Neural cell (in vitro differentiated cells): ENCODE measurements around the gene ASPRV1. TPM values are rescaled to one million over a fixed set of nuclear protein-coding genes. Genes with fewer than 3 reads are reported as not detected.
"Not testable (repeated sequence)": the region's sequence is repeated elsewhere in the genome, so short reads cannot be mapped to it uniquely, and the experiment has no call there.

ENCODE experiments used
- H2AFZ ChIP-seq: fragments of 200-600, 300-800 bp; sonication (generic), shearing (Covaris generic); 2 replicates; pipeline ENCODE4 v1.6.0; 2014; ENCODE audit warnings: low read depth, mild to moderate bottlenecking, antibody characterized with exemption, low read length, moderate library complexity
- H3F3A ChIP-seq: fragments of 200-600 bp; shearing (Covaris generic); 2 replicates; pipeline ENCODE4 v1.6.1; 2016; ENCODE audit warnings: mild to moderate bottlenecking, moderate library complexity, mixed read lengths, antibody characterized with exemption, low read length; ENCODE audit not compliant: insufficient read depth, poor library complexity, severe bottlenecking
- H3K27ac ChIP-seq: fragments of 200-600, 300-800 bp; sonication (generic), shearing (Covaris generic); 2 replicates; pipeline ENCODE4 v1.5.1; 2014; ENCODE audit warnings: mild to moderate bottlenecking, low read length, moderate library complexity
- H3K27me3 ChIP-seq: fragments of 300-800, 200-600 bp; sonication (generic), shearing (Covaris generic); 2 replicates; pipeline ENCODE4 v1.6.0; 2014; ENCODE audit warnings: mild to moderate bottlenecking, low read depth, low read length, moderate library complexity; ENCODE audit not compliant: insufficient read depth
- H3K36me3 ChIP-seq: fragments of 300-800, 200-600 bp; sonication (generic), shearing (Covaris generic); 2 replicates; pipeline ENCODE4 v1.5.1; 2014; ENCODE audit warnings: mild to moderate bottlenecking, antibody characterized with exemption, low read length, moderate library complexity; ENCODE audit not compliant: insufficient read depth
- H3K4me2 ChIP-seq: fragments of 300-800, 200-600 bp; sonication (generic), shearing (Covaris generic); 2 replicates; pipeline ENCODE4 v1.6.0; 2014; ENCODE audit warnings: mild to moderate bottlenecking, low read length
- H3K4me3 ChIP-seq: fragments of 300-800, 200-600 bp; sonication (generic), shearing (Covaris generic); 2 replicates; pipeline ENCODE4 v1.5.1; 2014; ENCODE audit warnings: mild to moderate bottlenecking, low read length, moderate library complexity
- H3K79me2 ChIP-seq: fragments of 200-600 bp; shearing (Covaris generic); replicated peaks from 2 replicates; pipeline ENCODE4 v1.6.0; 2014; ENCODE audit warnings: mild to moderate bottlenecking, low read length, moderate library complexity; ENCODE audit not compliant: insufficient read depth
- H3K9ac ChIP-seq: fragments of 300-800, 200-600 bp; sonication (generic), shearing (Covaris generic); 2 replicates; pipeline ENCODE4 v1.6.1; 2016; ENCODE audit warnings: mild to moderate bottlenecking, low read length, mixed read lengths
- H3K9me2 ChIP-seq: fragments of 200-600 bp; shearing (Covaris generic); 2 replicates; pipeline ENCODE4 v1.6.1; 2016; ENCODE audit warnings: mild to moderate bottlenecking, low read length, mixed read lengths; ENCODE audit not compliant: insufficient read depth
- H3K9me3 ChIP-seq: fragments of 200-600, 300-800 bp; sonication (generic), shearing (Covaris generic); 2 replicates; pipeline ENCODE4 v1.6.1; 2016; ENCODE audit warnings: mild to moderate bottlenecking, mixed run types, low read length, moderate library complexity, mixed read lengths
- H4K20me1 ChIP-seq: fragments of 200-600 bp; shearing (Covaris generic); 2 replicates; pipeline ENCODE4 v1.6.1; 2016; ENCODE audit warnings: mild to moderate bottlenecking, mixed run types; ENCODE audit not compliant: insufficient read depth
- EP300 ChIP-seq: fragments of 450-650 bp; conservative IDR thresholded peaks from 2 replicates; pipeline ENCODE4 v1.6.1; 2014; ENCODE audit warnings: antibody characterized with exemption, mild to moderate bottlenecking, moderate library complexity; ENCODE audit not compliant: poor library complexity, severe bottlenecking
- EZH2 ChIP-seq: fragments of 200-600, 300-800 bp; shearing (Covaris generic), sonication (generic); IDR thresholded peaks from 2 replicates; pipeline ENCODE4 v1.6.1; 2014; ENCODE audit warnings: antibody characterized with exemption, low read length, borderline replicate concordance, mild to moderate bottlenecking; ENCODE audit not compliant: insufficient read depth, poor library complexity, severe bottlenecking
- MXI1 ChIP-seq: fragments of 450-650 bp; conservative IDR thresholded peaks from 2 replicates; pipeline ENCODE4 v1.6.1; 2014; ENCODE audit warnings: antibody characterized with exemption, mild to moderate bottlenecking; ENCODE audit not compliant: poor library complexity, severe bottlenecking
- POLR2AphosphoS5 ChIP-seq: IDR thresholded peaks from 2 replicates; pipeline ENCODE4 v1.6.1; 2012
- RAD21 ChIP-seq: fragments of 450-650 bp; conservative IDR thresholded peaks from 2 replicates; pipeline ENCODE4 v1.6.1; 2014; ENCODE audit warnings: antibody characterized with exemption, mild to moderate bottlenecking, moderate library complexity
- REST ChIP-seq: IDR thresholded peaks from 2 replicates; pipeline ENCODE4 v1.6.1; 2012; ENCODE audit warnings: borderline replicate concordance
- SMC3 ChIP-seq: fragments of 450-650 bp; conservative IDR thresholded peaks from 2 replicates; pipeline ENCODE4 v1.6.1; 2014; ENCODE audit warnings: antibody characterized with exemption, mild to moderate bottlenecking, moderate library complexity; ENCODE audit not compliant: poor library complexity
- TAF1 ChIP-seq: IDR thresholded peaks from 2 replicates; pipeline ENCODE4 v1.6.1; 2012; ENCODE audit warnings: low read depth
- polyA plus RNA-seq: library from polyadenylated mRNA; depleted of rRNA; stranded (reverse); fragments of >200 nt; gene quantifications from 2 replicates; pipeline ENCODE4 v1.2.3, GENCODE V29; 2014
- TF ChIP-seq, protein P1 (sequence below): fragments of 450-650 bp; IDR thresholded peaks from 2 replicates; pipeline ENCODE4 v1.5.1; 2014; ENCODE audit warnings: antibody characterized with exemption, mild to moderate bottlenecking, moderate library complexity; ENCODE audit not compliant: poor library complexity, severe bottlenecking

The ASPRV1 gene
- polyA plus RNA-seq, 1 donor from 2014 or later: 6.3 TPM

GRCh38 chr2:69952336-69953115 is 8.9 kb downstream of the ASPRV1 start:
- H2AFZ ChIP-seq: no peak overlapping the region

GRCh38 chr2:69950671-69951070 is 10.8 kb downstream of the ASPRV1 start:
- H3K9me3 ChIP-seq, H3K4me2 ChIP-seq, H3K9me2 ChIP-seq, H3K27ac ChIP-seq, H3K4me3 ChIP-seq, H3K36me3 ChIP-seq, H3F3A ChIP-seq, H3K9ac ChIP-seq, H2AFZ ChIP-seq, H4K20me1 ChIP-seq, H3K27me3 ChIP-seq, H3K79me2 ChIP-seq: not testable (repeated sequence)

More at GRCh38 chr2:69952336-69953115, 8.9 kb downstream of the ASPRV1 start:
- Histone ChIP-seq H3F3A (no peaks in the 10 kb centered on the region), H3K79me2 (no peaks in the 10 kb centered on the region), H3K27me3 (no peaks in the 10 kb centered on the region), H3K9me3 (no peaks in the 10 kb centered on the region), H3K9me2 (no peaks in the 10 kb centered on the region), H3K4me2 (no peak overlapping the region), H3K9ac (no peak overlapping the region), H4K20me1 (no peaks in the 10 kb centered on the region), H3K4me3 (no peak overlapping the region), H3K36me3 (no peaks in the 10 kb centered on the region), H3K27ac (no peak overlapping the region)
- TF ChIP-seq EP300 (no peak), REST (no peak), EZH2 (no peak), TAF1 (no peak), SMC3 (no peak), RAD21 (no peak), POLR2AphosphoS5 (no peak), MXI1 (no peak)
- TF ChIP-seq, protein P1, sequence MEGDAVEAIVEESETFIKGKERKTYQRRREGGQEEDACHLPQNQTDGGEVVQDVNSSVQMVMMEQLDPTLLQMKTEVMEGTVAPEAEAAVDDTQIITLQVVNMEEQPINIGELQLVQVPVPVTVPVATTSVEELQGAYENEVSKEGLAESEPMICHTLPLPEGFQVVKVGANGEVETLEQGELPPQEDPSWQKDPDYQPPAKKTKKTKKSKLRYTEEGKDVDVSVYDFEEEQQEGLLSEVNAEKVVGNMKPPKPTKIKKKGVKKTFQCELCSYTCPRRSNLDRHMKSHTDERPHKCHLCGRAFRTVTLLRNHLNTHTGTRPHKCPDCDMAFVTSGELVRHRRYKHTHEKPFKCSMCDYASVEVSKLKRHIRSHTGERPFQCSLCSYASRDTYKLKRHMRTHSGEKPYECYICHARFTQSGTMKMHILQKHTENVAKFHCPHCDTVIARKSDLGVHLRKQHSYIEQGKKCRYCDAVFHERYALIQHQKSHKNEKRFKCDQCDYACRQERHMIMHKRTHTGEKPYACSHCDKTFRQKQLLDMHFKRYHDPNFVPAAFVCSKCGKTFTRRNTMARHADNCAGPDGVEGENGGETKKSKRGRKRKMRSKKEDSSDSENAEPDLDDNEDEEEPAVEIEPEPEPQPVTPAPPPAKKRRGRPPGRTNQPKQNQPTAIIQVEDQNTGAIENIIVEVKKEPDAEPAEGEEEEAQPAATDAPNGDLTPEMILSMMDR: no peak
